ENCODE measurements around the gene ZEB2.

ZEB2 gene

GRCh38 chr2:144341538-144341937 is 178.4 kb downstream of the ZEB2 start:
- DNase-seq: no peak

GRCh38 chr2:144339048-144339447 is 180.9 kb downstream of the ZEB2 start:
- DNase-seq: no peak

- DNase-seq: no peak
These were observed 185.4 kb downstream of the ZEB2 start for GRCh38 chr2:144334551-144334950.
